Erythroblast (primary cell): ENCODE data around the gene MPV17L.
"Not testable (repeated sequence)": the region's sequence is repeated elsewhere in the genome, so short reads cannot be mapped to it uniquely, and the experiment has no call there.

ENCODE experiments used
- DNase-seq, 2 experiments: peaks; one replicate each; lab custom pipeline; 2025; lab: John Stamatoyannopoulos, UW
- GATA1 ChIP-seq: IDR thresholded peaks from 2 replicates; pipeline ENCODE4 v1.6.1; 2011; ENCODE audit warnings: low read depth, mild to moderate bottlenecking, control low read depth, low read length, moderate library complexity
- POLR2A ChIP-seq: IDR thresholded peaks from 2 replicates; pipeline ENCODE4 v1.6.1; 2011; ENCODE audit warnings: mild to moderate bottlenecking, low read length

The MPV17L gene

GRCh38 chr16:15401972-15402371 lies 6.4 kb downstream of the MPV17L start:
- no peak for TF ChIP-seq POLR2A
- no peak for TF ChIP-seq GATA1
- no peak for DNase-seq

- no peak for TF ChIP-seq POLR2A
- DNase-seq = no peak
These were observed 7.9 kb downstream of the MPV17L start for GRCh38 chr16:15403392-15403995.

- not testable (repeated sequence) for DNase-seq
These were observed 8.5 kb downstream of the MPV17L start for GRCh38 chr16:15404091-15404490.

GRCh38 chr16:15404792-15405191 lies 9.2 kb downstream of the MPV17L start:
- DNase-seq = no peak
- TF ChIP-seq POLR2A (no peak), GATA1 (no peak)

GRCh38 chr16:15407756-15408155 lies 12.2 kb downstream of the MPV17L start:
- not testable (repeated sequence) for DNase-seq

- not testable (repeated sequence) for DNase-seq
These were observed 13.9 kb downstream of the MPV17L start for GRCh38 chr16:15409476-15409875.

- no peak for TF ChIP-seq GATA1
- TF ChIP-seq POLR2A = no peak
- no peak for DNase-seq
These were observed 20.0 kb downstream of the MPV17L start for GRCh38 chr16:15415511-15415985.

GRCh38 chr16:15417197-15417596 lies 21.6 kb downstream of the MPV17L start:
- no peak for TF ChIP-seq GATA1
- no peak for TF ChIP-seq POLR2A

GRCh38 chr16:15418206-15418605 lies 22.7 kb downstream of the MPV17L start:
- no peak for DNase-seq
- TF ChIP-seq GATA1 (no peak), POLR2A (no peak)

More at GRCh38 chr16:15417197-15417596, 21.6 kb downstream of the MPV17L start:
- DNase-seq = no peak

- not testable (repeated sequence) for DNase-seq
These were observed 26.1 kb downstream of the MPV17L start for GRCh38 chr16:15421696-15422095.

- DNase-seq = no peak
- TF ChIP-seq GATA1 (no peak), POLR2A (no peak)
These were observed 26.7 kb downstream of the MPV17L start for GRCh38 chr16:15422222-15422621.

- TF ChIP-seq GATA1 = no peak
- no peak for TF ChIP-seq POLR2A
- no peak for DNase-seq
These were observed 30.3 kb downstream of the MPV17L start for GRCh38 chr16:15425861-15426260.

GRCh38 chr16:15426796-15427195 lies 31.2 kb downstream of the MPV17L start:
- no peak for TF ChIP-seq POLR2A
- no peak for TF ChIP-seq GATA1
- DNase-seq = no peak

- DNase-seq = peak; percentile 76 to 86
- TF ChIP-seq GATA1 (no peak), POLR2A (no peak)
These were observed 32.2 kb downstream of the MPV17L start for GRCh38 chr16:15427648-15428239.

GRCh38 chr16:15430884-15431283 lies 35.3 kb downstream of the MPV17L start:
- DNase-seq = not testable (repeated sequence)

GRCh38 chr16:15434079-15434424 lies 38.5 kb downstream of the MPV17L start:
- no peak for DNase-seq
- TF ChIP-seq POLR2A = no peak
- no peak for TF ChIP-seq GATA1
